ENCODE results near the gene CAPN13.
A peak's percentile ranks its signal among the peaks of the same experiment; 100 is the strongest.

CAPN13 gene

DNA sequence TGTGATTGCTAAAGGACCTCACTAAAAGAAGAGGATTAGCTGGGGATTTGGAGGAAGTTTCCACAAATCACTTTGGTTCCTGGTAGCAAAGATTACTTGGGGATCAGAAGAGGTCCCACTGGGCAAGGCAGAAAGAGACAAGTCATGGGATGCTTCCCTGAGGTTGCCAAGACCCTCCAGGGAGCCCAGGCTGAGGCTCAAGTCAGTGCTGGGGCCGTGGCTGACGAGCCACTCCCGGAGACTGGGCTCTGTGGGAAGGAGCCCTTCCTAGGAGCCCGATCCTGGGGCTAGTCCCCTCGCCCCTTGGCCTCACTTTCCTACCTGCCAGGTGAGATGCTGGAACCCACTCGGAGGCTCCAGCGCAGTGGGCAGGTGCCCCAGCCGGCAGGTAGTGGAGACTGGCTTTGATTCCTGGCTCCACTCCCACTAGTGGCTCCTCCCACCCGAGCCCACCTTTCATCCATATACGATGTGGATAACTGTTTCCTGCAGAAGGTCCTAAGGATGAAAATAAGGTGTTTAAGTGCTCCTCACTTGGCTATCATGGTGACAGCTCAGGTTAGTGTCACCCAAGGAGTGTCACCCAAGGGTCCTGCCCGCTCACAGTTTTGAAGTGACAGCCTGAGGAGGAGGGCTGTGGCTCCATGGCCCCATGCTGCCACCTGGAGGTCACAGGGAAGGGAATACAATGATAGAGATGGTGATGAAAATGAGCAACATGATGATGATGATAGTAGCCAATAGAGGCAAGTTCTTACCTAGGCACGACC, 100.5 kb downstream of the CAPN13 start:
- Histone ChIP-seq H3K27me3 (ENCODE audit: insufficient read depth, poor library complexity, severe bottlenecking) (no peaks in the 10 kb centered on the region), H3K36me3 (ENCODE audit: low read depth) (no peaks in the 10 kb centered on the region), H3K4me1 (ENCODE audit: insufficient read depth, poor library complexity, severe bottlenecking) (no peaks in the 10 kb centered on the region), H3K4me3 (ENCODE audit: severe bottlenecking) (no peak overlapping the region), H3K9me3 (ENCODE audit: severe bottlenecking) (peaks cover 6% of the 10 kb centered on the region), H3K27ac (ENCODE audit: poor library complexity, severe bottlenecking) (no peak overlapping the region)
- DNase-seq (ENCODE audit: low spot score): no peak
- TF ChIP-seq, protein P1, sequence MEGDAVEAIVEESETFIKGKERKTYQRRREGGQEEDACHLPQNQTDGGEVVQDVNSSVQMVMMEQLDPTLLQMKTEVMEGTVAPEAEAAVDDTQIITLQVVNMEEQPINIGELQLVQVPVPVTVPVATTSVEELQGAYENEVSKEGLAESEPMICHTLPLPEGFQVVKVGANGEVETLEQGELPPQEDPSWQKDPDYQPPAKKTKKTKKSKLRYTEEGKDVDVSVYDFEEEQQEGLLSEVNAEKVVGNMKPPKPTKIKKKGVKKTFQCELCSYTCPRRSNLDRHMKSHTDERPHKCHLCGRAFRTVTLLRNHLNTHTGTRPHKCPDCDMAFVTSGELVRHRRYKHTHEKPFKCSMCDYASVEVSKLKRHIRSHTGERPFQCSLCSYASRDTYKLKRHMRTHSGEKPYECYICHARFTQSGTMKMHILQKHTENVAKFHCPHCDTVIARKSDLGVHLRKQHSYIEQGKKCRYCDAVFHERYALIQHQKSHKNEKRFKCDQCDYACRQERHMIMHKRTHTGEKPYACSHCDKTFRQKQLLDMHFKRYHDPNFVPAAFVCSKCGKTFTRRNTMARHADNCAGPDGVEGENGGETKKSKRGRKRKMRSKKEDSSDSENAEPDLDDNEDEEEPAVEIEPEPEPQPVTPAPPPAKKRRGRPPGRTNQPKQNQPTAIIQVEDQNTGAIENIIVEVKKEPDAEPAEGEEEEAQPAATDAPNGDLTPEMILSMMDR (IDR thresholded peaks at IDR 0.05; ENCODE audit: poor library complexity, severe bottlenecking): peak; percentile 91
- peak; percentile 74 for ATAC-seq (ENCODE audit: low read depth)

DNA sequence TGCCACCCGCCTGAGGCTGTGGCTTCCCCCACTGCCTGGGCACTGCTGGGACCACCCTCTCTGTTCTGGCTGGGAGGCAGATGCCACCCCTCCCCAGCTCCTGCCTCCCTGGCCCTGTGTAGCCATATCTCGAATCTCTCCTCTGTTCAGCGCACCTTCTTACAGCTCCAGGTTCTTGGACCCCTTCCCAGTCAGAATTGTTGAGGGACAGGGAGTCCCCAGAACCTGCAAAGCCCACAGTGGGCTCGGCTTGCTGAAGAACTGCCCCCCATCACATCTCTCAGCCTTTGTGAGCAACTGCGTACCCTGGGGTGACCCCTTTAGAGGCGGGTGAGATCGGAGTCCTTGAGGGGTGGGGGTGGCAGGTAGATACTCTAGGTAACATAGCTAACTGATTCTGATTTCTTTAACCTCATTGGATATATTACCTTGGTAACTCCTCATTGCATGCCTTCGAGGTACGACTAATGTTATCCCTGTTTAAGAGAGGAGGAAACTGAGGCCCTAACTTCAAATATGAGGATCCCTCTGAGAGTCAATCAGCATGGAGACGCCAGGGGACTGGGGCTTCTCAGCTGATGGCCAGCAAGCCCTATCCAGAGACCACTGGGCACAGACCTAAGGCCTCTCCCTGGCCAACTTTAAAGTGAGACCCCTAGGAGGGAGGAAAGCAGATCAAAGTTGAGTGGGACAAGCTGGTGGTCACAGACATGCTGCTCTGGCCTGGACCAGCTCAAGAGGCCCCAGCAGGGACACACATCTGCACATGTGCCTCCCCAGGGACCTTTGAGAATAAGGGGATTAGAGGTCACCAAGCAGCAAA, 101.3 kb downstream of the CAPN13 start:
- Histone ChIP-seq H3K27ac (ENCODE audit: poor library complexity, severe bottlenecking) (no peak overlapping the region), H3K27me3 (ENCODE audit: insufficient read depth, poor library complexity, severe bottlenecking) (no peaks in the 10 kb centered on the region), H3K4me1 (ENCODE audit: insufficient read depth, poor library complexity, severe bottlenecking) (no peaks in the 10 kb centered on the region), H3K9me3 (ENCODE audit: severe bottlenecking) (peaks cover 8% of the 10 kb centered on the region), H3K4me3 (ENCODE audit: severe bottlenecking) (no peak overlapping the region), H3K36me3 (ENCODE audit: low read depth) (no peaks in the 10 kb centered on the region)
- DNase-seq (ENCODE audit: low spot score) (no peak), ATAC-seq (ENCODE audit: low read depth) (no peak)
- TF ChIP-seq, protein P1 (IDR thresholded peaks at IDR 0.05; ENCODE audit: poor library complexity, severe bottlenecking): no peak

DNA sequence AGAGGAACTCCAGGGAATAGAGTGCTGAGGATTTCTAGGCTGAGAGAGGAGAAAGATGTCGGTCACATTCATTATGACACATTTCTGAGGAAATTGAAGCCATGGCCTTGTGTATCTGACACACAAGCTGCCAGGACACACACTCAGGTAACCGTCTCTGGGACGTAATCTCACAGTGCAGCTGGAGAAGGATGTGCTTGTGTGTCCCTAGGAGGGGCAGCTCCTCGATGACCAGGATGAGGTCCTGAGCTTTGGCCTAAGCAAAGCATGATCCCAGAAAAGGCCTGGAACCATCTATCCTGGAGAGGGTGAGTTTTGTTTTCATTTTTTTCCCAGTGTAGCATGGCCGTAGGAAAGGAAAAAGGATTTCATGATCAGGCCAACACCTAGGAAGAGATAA, 102.2 kb downstream of the CAPN13 start:
- no peaks in the 10 kb centered on the region for H3K4me1 ChIP-seq (ENCODE audit: insufficient read depth, poor library complexity, severe bottlenecking)
- DNase-seq (ENCODE audit: low spot score) (no peak), ATAC-seq (ENCODE audit: low read depth) (no peak)
- no peak overlapping the region for H3K4me3 ChIP-seq (ENCODE audit: severe bottlenecking)
- peaks cover 8% of the 10 kb centered on the region for H3K9me3 ChIP-seq (ENCODE audit: severe bottlenecking)
- H3K36me3 ChIP-seq (ENCODE audit: low read depth): no peaks in the 10 kb centered on the region
- H3K27ac ChIP-seq (ENCODE audit: poor library complexity, severe bottlenecking): no peak overlapping the region
- TF ChIP-seq, protein P1 (IDR thresholded peaks at IDR 0.05; ENCODE audit: poor library complexity, severe bottlenecking): no peak
- H3K27me3 ChIP-seq (ENCODE audit: insufficient read depth, poor library complexity, severe bottlenecking): no peaks in the 10 kb centered on the region

DNA sequence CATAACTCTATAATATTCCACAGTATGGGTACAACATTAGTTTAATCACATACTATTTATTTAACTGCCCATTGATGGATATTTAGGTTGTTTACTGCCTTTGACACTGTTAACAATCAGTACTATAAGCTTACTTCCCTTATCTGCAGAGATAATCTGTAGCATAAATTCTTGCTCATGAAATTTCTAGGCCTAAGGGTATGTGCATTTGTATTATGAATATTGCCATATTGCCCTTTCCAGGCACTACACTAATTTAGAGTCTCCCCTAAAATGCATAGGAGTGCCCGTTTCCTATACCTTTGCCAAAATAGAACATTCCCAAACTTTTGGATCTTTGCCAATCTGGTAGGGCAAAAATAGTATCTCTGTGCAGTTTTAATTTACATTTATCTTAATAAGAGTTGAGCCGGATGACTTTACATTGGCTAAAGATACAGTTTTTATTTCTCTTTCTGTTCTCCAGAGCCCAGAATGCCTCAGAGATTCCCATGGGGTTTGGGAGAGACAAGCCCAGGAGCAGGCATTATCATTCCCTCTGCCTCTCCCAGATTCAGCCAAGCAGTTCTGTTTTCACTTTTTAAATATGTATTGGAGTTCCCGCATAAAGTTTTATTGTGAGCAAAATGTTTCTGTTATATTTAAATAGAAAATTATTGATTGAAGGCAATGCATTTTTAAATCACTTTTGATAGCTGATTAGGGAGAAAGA, 102.8 kb downstream of the CAPN13 start:
- no peaks in the 10 kb centered on the region for H3K27me3 ChIP-seq (ENCODE audit: insufficient read depth, poor library complexity, severe bottlenecking)
- H3K27ac ChIP-seq (ENCODE audit: poor library complexity, severe bottlenecking): no peak overlapping the region
- TF ChIP-seq, protein P1 (IDR thresholded peaks at IDR 0.05; ENCODE audit: poor library complexity, severe bottlenecking): no peak
- no peaks in the 10 kb centered on the region for H3K36me3 ChIP-seq (ENCODE audit: low read depth)
- DNase-seq (ENCODE audit: low spot score): no peak
- H3K4me1 ChIP-seq (ENCODE audit: insufficient read depth, poor library complexity, severe bottlenecking): no peaks in the 10 kb centered on the region
- peaks cover 8% of the 10 kb centered on the region for H3K9me3 ChIP-seq (ENCODE audit: severe bottlenecking)
- H3K4me3 ChIP-seq (ENCODE audit: severe bottlenecking): no peak overlapping the region
- ATAC-seq (ENCODE audit: low read depth): no peak
